Measurements from ENCODE around the gene GNA14. TPM values are rescaled to one million over a fixed set of nuclear protein-coding genes. Genes with fewer than 3 reads are reported as not detected.

GNA14 gene
- total and polyA plus RNA-seq, 5 donors: 2.5 to 5.2 (median 4.3) TPM

- WGBS: 80% methylated on average over 8 of the region's 8 CpGs
Observed at GRCh38 chr9:77460938-77461337, 187.2 kb downstream of the GNA14 start.

GRCh38 chr9:77457916-77458592 is 190.1 kb downstream of the GNA14 start:
- Histone ChIP-seq H3K27ac (ENCODE audit: low read length) (no peak overlapping the region), H3K4me3 (ENCODE audit: low read length) (no peak overlapping the region), H3K27me3 (ENCODE audit: control insufficient read depth, insufficient read depth) (no peaks in the 10 kb centered on the region), H3K4me1 (ENCODE audit: control insufficient read depth, insufficient read depth, low read length) (no peaks in the 10 kb centered on the region), H3K9me3 (ENCODE audit: control insufficient read depth, low read length) (no peaks in the 10 kb centered on the region)
- DNase-seq (peak in 2 of 3 donors; percentile 49 to 73), ATAC-seq (peak; percentile 84 to 87)
- intact Hi-C loops (cut with DNase I): loop anchor here in 3 of 4 donors (2.0 to 10.0 kb wide), 3 partner anchors 191 to 297 kb away; partner anchors contain the start of gene GNA14 (in 1 of the 3)
- 50% methylated on average over 15 of the region's 15 CpGs for WGBS

More at GRCh38 chr9:77460938-77461337, 187.2 kb downstream of the GNA14 start:
- Histone ChIP-seq H3K4me3 (ENCODE audit: low read length) (no peak overlapping the region), H3K4me1 (ENCODE audit: control insufficient read depth, insufficient read depth, low read length) (no peaks in the 10 kb centered on the region), H3K27me3 (ENCODE audit: control insufficient read depth, insufficient read depth) (no peaks in the 10 kb centered on the region), H3K9me3 (ENCODE audit: control insufficient read depth, low read length) (no peaks in the 10 kb centered on the region), H3K27ac (ENCODE audit: low read length) (no peak overlapping the region)
- DNase-seq: no peak
- intact Hi-C loops (cut with DNase I): no loop called here
- no peak for ATAC-seq

DNA sequence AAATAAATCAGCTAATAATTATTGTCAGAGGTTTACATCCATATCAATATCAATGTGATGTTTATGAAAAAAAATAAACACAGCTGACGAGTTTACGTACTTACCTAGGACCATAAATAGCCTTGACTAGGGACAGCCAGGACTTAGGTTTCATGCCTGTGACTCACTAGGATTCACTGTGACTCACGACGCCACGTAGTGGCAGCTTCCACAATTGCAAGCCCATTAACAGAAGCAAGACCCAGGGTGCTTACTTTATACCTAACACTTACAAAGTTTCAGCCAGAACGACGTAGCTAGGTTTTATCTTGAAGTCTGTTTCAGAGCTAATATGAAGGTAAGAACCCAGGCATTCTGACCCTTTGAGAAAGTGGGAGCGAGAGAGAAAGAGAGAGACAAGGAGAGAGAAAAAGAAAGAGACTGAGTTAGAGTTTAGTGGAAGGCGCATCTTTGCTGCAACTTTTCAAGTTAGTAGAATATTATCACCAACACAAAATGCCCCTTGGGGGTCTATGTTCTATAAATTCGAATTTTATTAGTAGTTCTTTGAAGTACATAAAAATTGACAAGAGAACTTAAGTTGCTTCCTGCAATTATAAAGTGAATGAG is 191.2 kb downstream of the GNA14 start:
- 18% methylated on average over 10 of the region's 10 CpGs for WGBS
- DNase-seq (peak; percentile 84 to 94 (median 88)), ATAC-seq (peak; percentile 77 to 89)
- Histone ChIP-seq H3K27me3 (ENCODE audit: control insufficient read depth, insufficient read depth) (no peaks in the 10 kb centered on the region), H3K9me3 (ENCODE audit: control insufficient read depth, low read length) (no peaks in the 10 kb centered on the region), H3K4me3 (ENCODE audit: low read length) (no peak overlapping the region), H3K27ac (ENCODE audit: low read length) (no peak overlapping the region), H3K4me1 (ENCODE audit: control insufficient read depth, insufficient read depth, low read length) (no peaks in the 10 kb centered on the region)
- intact Hi-C loops (cut with DNase I): loop anchor here in 2 of 4 donors (10.0 kb wide), 2 partner anchors 198 to 298 kb away; no protein-coding TSS in a partner anchor

GRCh38 chr9:77455312-77455927 is 192.7 kb downstream of the GNA14 start:
- Histone ChIP-seq H3K4me3 (ENCODE audit: low read length) (no peak overlapping the region), H3K9me3 (ENCODE audit: control insufficient read depth, low read length) (no peaks in the 10 kb centered on the region), H3K27me3 (ENCODE audit: control insufficient read depth, insufficient read depth) (no peaks in the 10 kb centered on the region), H3K27ac (ENCODE audit: low read length) (no peak overlapping the region), H3K4me1 (ENCODE audit: control insufficient read depth, insufficient read depth, low read length) (no peaks in the 10 kb centered on the region)
- WGBS: 63% methylated on average over 8 of the region's 8 CpGs
- DNase-seq: peak in 1 of 3 donors; percentile 62
- intact Hi-C loops (cut with DNase I): loop anchor here in 2 of 4 donors (10.0 kb wide), 2 partner anchors 199 to 299 kb away; no protein-coding TSS in a partner anchor
- peak; percentile 41 to 65 for ATAC-seq

DNA sequence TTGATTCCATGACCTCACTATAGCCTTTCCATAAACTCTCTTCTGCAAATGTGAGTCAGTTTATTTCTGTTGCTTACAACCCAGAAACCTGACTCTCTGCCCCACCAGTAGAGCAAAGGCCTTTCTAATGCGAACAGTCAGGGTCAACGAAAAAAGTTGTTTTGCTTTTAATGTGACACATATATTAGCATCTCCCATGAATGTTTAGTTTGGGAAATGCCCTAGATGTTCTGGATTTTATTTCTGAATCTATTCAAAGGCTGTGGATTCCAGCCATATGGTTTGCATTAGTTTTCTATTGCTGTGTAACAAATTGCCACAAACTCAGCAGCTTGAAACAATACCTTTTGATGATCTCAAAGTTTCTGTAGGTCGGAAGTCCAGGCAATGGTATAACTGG is 193.5 kb downstream of the GNA14 start:
- 96% methylated on average over 3 of the region's 3 CpGs for WGBS
- H3K9me3 ChIP-seq (ENCODE audit: control insufficient read depth, low read length): no peaks in the 10 kb centered on the region
- DNase-seq (no peak), ATAC-seq (no peak)
- no peak overlapping the region for H3K27ac ChIP-seq (ENCODE audit: low read length)
- intact Hi-C loops (cut with DNase I): loop anchor here in 2 of 4 donors (10.0 kb wide), 2 partner anchors 200 to 300 kb away; no protein-coding TSS in a partner anchor
- H3K4me1 ChIP-seq (ENCODE audit: control insufficient read depth, insufficient read depth, low read length): no peaks in the 10 kb centered on the region
- H3K27me3 ChIP-seq (ENCODE audit: control insufficient read depth, insufficient read depth): no peaks in the 10 kb centered on the region
- no peak overlapping the region for H3K4me3 ChIP-seq (ENCODE audit: low read length)

- Histone ChIP-seq H3K27ac (ENCODE audit: low read length) (no peak overlapping the region), H3K27me3 (ENCODE audit: control insufficient read depth, insufficient read depth) (no peaks in the 10 kb centered on the region), H3K9me3 (ENCODE audit: control insufficient read depth, low read length) (no peaks in the 10 kb centered on the region), H3K4me1 (ENCODE audit: control insufficient read depth, insufficient read depth, low read length) (no peaks in the 10 kb centered on the region), H3K4me3 (ENCODE audit: low read length) (no peak overlapping the region)
- intact Hi-C loops (cut with DNase I): loop anchor here in 2 of 4 donors (10.0 kb wide), 2 partner anchors 201 to 301 kb away; no protein-coding TSS in a partner anchor
- 79% methylated on average over 14 of the region's 14 CpGs for WGBS
- DNase-seq (no peak), ATAC-seq (no peak)
Observed at GRCh38 chr9:77453825-77454647, 194.1 kb downstream of the GNA14 start.

DNA sequence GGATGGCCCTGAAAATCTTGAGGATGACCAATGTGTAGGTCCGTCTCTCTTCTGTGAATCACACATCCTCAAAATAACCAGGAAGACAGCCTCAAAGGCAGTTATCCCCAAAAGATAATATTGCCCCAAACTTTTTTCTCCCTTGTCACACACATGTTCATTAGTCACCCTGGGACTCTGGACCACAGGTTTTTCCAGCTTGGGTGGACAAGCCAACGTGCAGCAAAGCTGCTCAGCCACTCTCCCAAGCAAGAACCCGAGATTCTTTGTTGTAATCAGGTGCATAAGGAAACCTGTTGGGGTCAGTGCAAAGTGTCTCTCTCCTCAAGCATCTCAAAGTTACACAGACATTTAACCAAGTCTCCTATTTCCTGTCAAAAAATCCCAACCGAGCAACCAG is 196.6 kb downstream of the GNA14 start:
- intact Hi-C loops (cut with DNase I): loop anchor here in 2 of 4 donors (10.0 kb wide), 2 partner anchors 203 to 303 kb away; no protein-coding TSS in a partner anchor
- no peak for DNase-seq
- WGBS: 87% methylated on average over 4 of the region's 4 CpGs

GRCh38 chr9:77450085-77450475 is 198.0 kb downstream of the GNA14 start:
- H3K9me3 ChIP-seq (ENCODE audit: control insufficient read depth, low read length): no peaks in the 10 kb centered on the region
- no peak for DNase-seq
- H3K27me3 ChIP-seq (ENCODE audit: control insufficient read depth, insufficient read depth): no peaks in the 10 kb centered on the region
- WGBS: 94% methylated on average over 4 of the region's 4 CpGs
- no peak overlapping the region for H3K27ac ChIP-seq (ENCODE audit: low read length)
- ATAC-seq: peak in 1 of 2 donors; percentile 32
- intact Hi-C loops (cut with DNase I): loop anchor here in 2 of 4 donors (10.0 kb wide), 2 partner anchors 205 to 305 kb away; no protein-coding TSS in a partner anchor
- H3K4me1 ChIP-seq (ENCODE audit: control insufficient read depth, insufficient read depth, low read length): no peaks in the 10 kb centered on the region
- no peak overlapping the region for H3K4me3 ChIP-seq (ENCODE audit: low read length)

More for the DNA sequence above, 196.6 kb downstream of the GNA14 start:
- ATAC-seq: no peak
- Histone ChIP-seq H3K4me1 (ENCODE audit: control insufficient read depth, insufficient read depth, low read length) (no peaks in the 10 kb centered on the region), H3K27ac (ENCODE audit: low read length) (no peak overlapping the region), H3K9me3 (ENCODE audit: control insufficient read depth, low read length) (no peaks in the 10 kb centered on the region), H3K4me3 (ENCODE audit: low read length) (no peak overlapping the region), H3K27me3 (ENCODE audit: control insufficient read depth, insufficient read depth) (no peaks in the 10 kb centered on the region)

DNA sequence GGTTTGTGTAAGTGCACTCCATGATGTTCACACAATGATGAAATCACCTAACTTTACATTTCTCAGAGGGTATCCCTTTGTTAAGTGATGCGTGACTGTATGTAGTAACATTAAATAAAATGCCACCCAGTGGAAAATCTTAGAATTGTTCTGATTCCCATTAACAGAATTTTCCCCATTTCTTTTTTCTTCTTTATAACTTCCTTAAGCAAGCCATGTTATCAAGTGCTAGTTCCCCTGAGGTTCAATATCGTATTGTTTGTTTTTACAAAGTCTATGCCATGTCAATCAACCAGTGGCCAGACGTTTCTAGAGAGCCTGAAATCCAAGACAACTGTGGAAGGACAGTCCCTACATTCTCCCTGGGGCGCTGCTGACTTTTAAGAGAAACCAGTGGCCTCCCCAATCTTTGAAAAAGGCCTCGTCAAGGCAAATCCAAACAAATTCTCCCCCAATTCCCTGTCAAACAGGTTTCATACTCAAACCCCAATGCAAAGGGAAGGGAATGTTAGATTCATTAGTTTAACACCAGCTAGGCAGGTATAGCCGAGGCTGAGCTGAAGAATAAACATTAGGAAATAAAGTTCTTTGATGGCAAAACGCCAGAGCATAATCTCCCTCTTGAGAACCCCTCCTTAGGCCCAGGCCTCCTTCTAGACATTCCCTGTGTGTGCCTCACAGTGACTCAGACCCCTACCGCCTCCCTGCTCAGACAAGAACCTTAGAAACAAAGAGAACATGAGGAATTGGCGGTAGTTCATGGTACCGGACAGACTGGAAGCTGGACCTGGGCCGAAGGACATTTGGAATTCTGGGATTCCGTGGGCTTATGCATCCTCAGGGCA is 198.7 kb downstream of the GNA14 start:
- Histone ChIP-seq H3K27me3 (ENCODE audit: control insufficient read depth, insufficient read depth) (no peaks in the 10 kb centered on the region), H3K4me3 (ENCODE audit: low read length) (no peak overlapping the region), H3K27ac (ENCODE audit: low read length) (no peak overlapping the region), H3K4me1 (ENCODE audit: control insufficient read depth, insufficient read depth, low read length) (no peaks in the 10 kb centered on the region), H3K9me3 (ENCODE audit: control insufficient read depth, low read length) (no peaks in the 10 kb centered on the region)
- WGBS: 59% methylated on average over 12 of the region's 12 CpGs
- DNase-seq (peak in 1 of 3 donors; percentile 60), ATAC-seq (peak; percentile 61 to 92)
- intact Hi-C loops (cut with DNase I): loop anchor here in 3 of 4 donors (10.0 kb wide), 3 partner anchors 205 to 305 kb away; no protein-coding TSS in a partner anchor
